Calu3 (cell line): ENCODE measurements around the gene FSHR. TPM values are rescaled to one million over a fixed set of nuclear protein-coding genes. Genes with fewer than 3 reads are reported as not detected.
A peak's percentile ranks its signal among the peaks of the same experiment; 100 is the strongest.

ENCODE experiments used
- Bru-seq: library from RNA; stranded (reverse); fragments of 400-500 nt; gene quantifications from one replicate; lab custom pipeline; 2021; lab: Mats Ljungman, UMichigan
- BruChase-seq, 2 experiments: library from RNA; stranded (reverse); fragments of 400-500 nt; gene quantifications; one replicate each; lab custom pipeline; 2021; lab: Mats Ljungman, UMichigan
- BruUV-seq: library from RNA; stranded (reverse); fragments of 400-500 nt; replicated peaks from 2 replicates; lab custom pipeline; 2021; lab: Mats Ljungman, UMichigan
- CTCF ChIA-PET: fragments of 300-600 bp; sonication (Branson Sonifier 250); formaldehyde crosslinking; loops from one replicate; lab custom pipeline; 2022; ENCODE audit warnings: antibody characterized with exemption; lab: Charles Lee
- DNase-seq: peaks from one replicate; pipeline ENCODE4 v3.0.0; 2022
- H3K27ac Mint-ChIP-seq: one replicate; pipeline ENCODE4 v1.8.0; 2022; ENCODE audit warnings: mixed read lengths; ENCODE audit not compliant: unreplicated experiment
- H3K27me3 Mint-ChIP-seq: one replicate; pipeline ENCODE4 v1.8.0; 2022; ENCODE audit warnings: mixed read lengths; ENCODE audit not compliant: unreplicated experiment
- H3K36me3 Mint-ChIP-seq: one replicate; pipeline ENCODE4 v1.8.0; 2022; ENCODE audit warnings: mild to moderate bottlenecking, moderate library complexity, mixed read lengths; ENCODE audit not compliant: insufficient read depth, unreplicated experiment
- H3K4me1 Mint-ChIP-seq: one replicate; pipeline ENCODE4 v1.8.0; 2022; ENCODE audit warnings: mild to moderate bottlenecking, low read depth, mixed read lengths; ENCODE audit not compliant: unreplicated experiment
- H3K4me3 Mint-ChIP-seq: one replicate; pipeline ENCODE4 v1.8.0; 2022; ENCODE audit warnings: mild to moderate bottlenecking, low read depth, moderate library complexity, mixed read lengths; ENCODE audit not compliant: unreplicated experiment
- H3K9me3 Mint-ChIP-seq: one replicate; pipeline ENCODE4 v1.8.0; 2022; ENCODE audit warnings: low read depth, mixed read lengths; ENCODE audit not compliant: unreplicated experiment
- intact Hi-C: fragments of 100-400 bp; cut with micrococcal nuclease; formaldehyde crosslinking; loops from one replicate; pipeline ENCODE4 v1.10.0; 2022; ENCODE audit not compliant: unreplicated experiment
- long read RNA-seq: library from polyadenylated mRNA; stranded (forward); transcript quantifications from one replicate; pipeline ENCODE4 v2.0.0, GENCODE V29; 2022
- total RNA-seq: library from RNA; stranded (reverse); gene quantifications from 2 replicates; pipeline ENCODE4 v1.2.3, GENCODE V29; 2022
- TF ChIP-seq, protein P1 (sequence below): fragments of 200-600 bp; IDR thresholded peaks from one replicate; pipeline ENCODE4 v1.8.0; 2022; ENCODE audit warnings: antibody characterized with exemption; ENCODE audit not compliant: unreplicated experiment

FSHR gene
- not detected in 2 replicates for total RNA-seq
- Bru-seq, nascent RNA: percentile 2 among the genes with signal in this experiment
- BruChase-seq, experiment 1, labeled RNA remaining after a 6-hour chase: percentile 1 among the genes with signal in this experiment
- not detected for BruChase-seq, experiment 2, labeled RNA remaining after a 2-hour chase
- long read RNA-seq: 0 reads

GRCh38 chr2:49154140-49154539 lies at the start of gene FSHR:
Gene FSHR, minus strand, starts transcription at chr2:49154515. Its CDS starts 98 bp downstream, at chr2:49154417.
- H3K36me3 Mint-ChIP-seq: no peaks in the 10 kb centered on the region
- no peak within 1 kb of the TSS for H3K4me3 Mint-ChIP-seq

DNA sequence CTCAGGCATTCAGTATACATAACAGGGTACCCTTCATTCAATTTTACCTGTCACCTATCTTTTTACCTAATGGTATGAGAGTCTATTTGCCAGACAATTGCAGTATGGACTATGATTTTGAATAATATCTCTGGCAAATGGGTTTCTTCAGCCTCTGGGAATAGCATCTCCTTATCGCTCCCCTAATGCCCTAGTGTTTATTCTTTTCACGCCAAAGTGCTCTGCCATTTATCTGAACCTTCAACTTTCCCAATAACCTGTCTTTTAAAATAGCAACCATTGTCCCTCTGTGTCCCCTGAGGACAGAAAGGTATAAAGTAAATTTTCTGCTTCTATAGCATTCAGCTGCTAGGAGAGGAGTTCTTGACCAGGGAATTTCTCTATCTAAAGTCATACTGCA lies 45.0 kb upstream of the FSHR start:
- Mint-ChIP-seq H3K36me3 (no peaks in the 10 kb centered on the region), H3K4me1 (no peaks in the 10 kb centered on the region), H3K27me3 (no peaks in the 10 kb centered on the region), H3K9me3 (peaks cover 19% of the 10 kb centered on the region), H3K4me3 (no peak overlapping the region), H3K27ac (no peak overlapping the region)
- TF ChIP-seq, protein P1, sequence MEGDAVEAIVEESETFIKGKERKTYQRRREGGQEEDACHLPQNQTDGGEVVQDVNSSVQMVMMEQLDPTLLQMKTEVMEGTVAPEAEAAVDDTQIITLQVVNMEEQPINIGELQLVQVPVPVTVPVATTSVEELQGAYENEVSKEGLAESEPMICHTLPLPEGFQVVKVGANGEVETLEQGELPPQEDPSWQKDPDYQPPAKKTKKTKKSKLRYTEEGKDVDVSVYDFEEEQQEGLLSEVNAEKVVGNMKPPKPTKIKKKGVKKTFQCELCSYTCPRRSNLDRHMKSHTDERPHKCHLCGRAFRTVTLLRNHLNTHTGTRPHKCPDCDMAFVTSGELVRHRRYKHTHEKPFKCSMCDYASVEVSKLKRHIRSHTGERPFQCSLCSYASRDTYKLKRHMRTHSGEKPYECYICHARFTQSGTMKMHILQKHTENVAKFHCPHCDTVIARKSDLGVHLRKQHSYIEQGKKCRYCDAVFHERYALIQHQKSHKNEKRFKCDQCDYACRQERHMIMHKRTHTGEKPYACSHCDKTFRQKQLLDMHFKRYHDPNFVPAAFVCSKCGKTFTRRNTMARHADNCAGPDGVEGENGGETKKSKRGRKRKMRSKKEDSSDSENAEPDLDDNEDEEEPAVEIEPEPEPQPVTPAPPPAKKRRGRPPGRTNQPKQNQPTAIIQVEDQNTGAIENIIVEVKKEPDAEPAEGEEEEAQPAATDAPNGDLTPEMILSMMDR: no peak
- no TSS peak for BruUV-seq
- DNase-seq: no peak
- intact Hi-C loops: no loop called here
- CTCF ChIA-PET: no interaction called here

More at GRCh38 chr2:49154140-49154539, at the start of gene FSHR:
- CTCF ChIA-PET: no interaction called here
- intact Hi-C loops: no loop called here
- H3K9me3 Mint-ChIP-seq: peaks cover 16% of the 10 kb centered on the region
- TF ChIP-seq, protein P1: no peak
- H3K27me3 Mint-ChIP-seq: no peaks in the 10 kb centered on the region
- BruUV-seq: no TSS peak
- H3K27ac Mint-ChIP-seq: no peak within 1 kb of the TSS
- no peak for DNase-seq
- no peaks in the 10 kb centered on the region for H3K4me1 Mint-ChIP-seq

- Mint-ChIP-seq H3K27ac (no peak overlapping the region), H3K9me3 (peaks cover 19% of the 10 kb centered on the region), H3K4me3 (no peak overlapping the region), H3K27me3 (no peaks in the 10 kb centered on the region), H3K4me1 (no peaks in the 10 kb centered on the region), H3K36me3 (no peaks in the 10 kb centered on the region)
- TF ChIP-seq, protein P1: no peak
- DNase-seq: no peak
- BruUV-seq: no TSS peak
- intact Hi-C loops: no loop called here
- CTCF ChIA-PET: interaction anchor here (0.5 kb wide), 1 partner anchor 1559 kb away, joined by 3 read pairs; no protein-coding TSS in a partner anchor
These were observed 40.4 kb upstream of the FSHR start for GRCh38 chr2:49194701-49195100.

DNA sequence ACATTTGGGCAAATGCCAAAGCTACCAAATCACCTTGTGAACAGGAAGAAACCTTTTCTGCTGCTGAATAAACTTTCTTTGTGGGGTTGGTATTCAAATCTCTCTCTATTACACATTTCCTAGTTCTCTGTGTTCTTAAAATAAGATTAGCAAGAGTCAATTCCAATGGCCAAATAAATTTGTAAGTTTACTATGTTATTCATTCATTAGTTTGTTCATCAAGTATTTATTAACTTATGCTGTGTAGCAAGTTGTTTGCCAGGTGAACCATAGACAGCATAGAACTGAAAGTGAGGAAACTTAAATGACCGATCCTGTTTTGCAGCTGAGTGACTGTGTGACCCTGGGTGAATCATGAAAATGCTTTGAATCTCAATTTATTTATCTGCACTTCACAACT lies 37.7 kb upstream of the FSHR start:
- no peaks in the 10 kb centered on the region for H3K4me1 Mint-ChIP-seq
- intact Hi-C loops: no loop called here
- no peak overlapping the region for H3K27ac Mint-ChIP-seq
- H3K36me3 Mint-ChIP-seq: no peaks in the 10 kb centered on the region
- H3K27me3 Mint-ChIP-seq: no peaks in the 10 kb centered on the region
- TF ChIP-seq, protein P1: no peak
- peaks cover 14% of the 10 kb centered on the region for H3K9me3 Mint-ChIP-seq
- BruUV-seq: no TSS peak
- H3K4me3 Mint-ChIP-seq: no peak overlapping the region
- DNase-seq: no peak
- CTCF ChIA-PET: no interaction called here
